GM12872 (cell line): ENCODE measurements around the gene PVRIG.

Experiments
- TF ChIP-seq, protein P1 (sequence below): IDR thresholded peaks from 3 replicates; pipeline ENCODE4 v1.5.1; 2011; ENCODE audit warnings: low read depth, mild to moderate bottlenecking, low read length, moderate library complexity; ENCODE audit not compliant: insufficient read depth

The PVRIG gene

GRCh38 chr7:100192969-100193368, 26.8 kb upstream of the PVRIG start:
- TF ChIP-seq, protein P1, sequence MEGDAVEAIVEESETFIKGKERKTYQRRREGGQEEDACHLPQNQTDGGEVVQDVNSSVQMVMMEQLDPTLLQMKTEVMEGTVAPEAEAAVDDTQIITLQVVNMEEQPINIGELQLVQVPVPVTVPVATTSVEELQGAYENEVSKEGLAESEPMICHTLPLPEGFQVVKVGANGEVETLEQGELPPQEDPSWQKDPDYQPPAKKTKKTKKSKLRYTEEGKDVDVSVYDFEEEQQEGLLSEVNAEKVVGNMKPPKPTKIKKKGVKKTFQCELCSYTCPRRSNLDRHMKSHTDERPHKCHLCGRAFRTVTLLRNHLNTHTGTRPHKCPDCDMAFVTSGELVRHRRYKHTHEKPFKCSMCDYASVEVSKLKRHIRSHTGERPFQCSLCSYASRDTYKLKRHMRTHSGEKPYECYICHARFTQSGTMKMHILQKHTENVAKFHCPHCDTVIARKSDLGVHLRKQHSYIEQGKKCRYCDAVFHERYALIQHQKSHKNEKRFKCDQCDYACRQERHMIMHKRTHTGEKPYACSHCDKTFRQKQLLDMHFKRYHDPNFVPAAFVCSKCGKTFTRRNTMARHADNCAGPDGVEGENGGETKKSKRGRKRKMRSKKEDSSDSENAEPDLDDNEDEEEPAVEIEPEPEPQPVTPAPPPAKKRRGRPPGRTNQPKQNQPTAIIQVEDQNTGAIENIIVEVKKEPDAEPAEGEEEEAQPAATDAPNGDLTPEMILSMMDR, result no peak

GRCh38 chr7:100195222-100195621, 24.5 kb upstream of the PVRIG start:
- TF ChIP-seq, protein P1, result no peak

GRCh38 chr7:100198266-100198665, 21.5 kb upstream of the PVRIG start:
- TF ChIP-seq, protein P1, result no peak

DNA sequence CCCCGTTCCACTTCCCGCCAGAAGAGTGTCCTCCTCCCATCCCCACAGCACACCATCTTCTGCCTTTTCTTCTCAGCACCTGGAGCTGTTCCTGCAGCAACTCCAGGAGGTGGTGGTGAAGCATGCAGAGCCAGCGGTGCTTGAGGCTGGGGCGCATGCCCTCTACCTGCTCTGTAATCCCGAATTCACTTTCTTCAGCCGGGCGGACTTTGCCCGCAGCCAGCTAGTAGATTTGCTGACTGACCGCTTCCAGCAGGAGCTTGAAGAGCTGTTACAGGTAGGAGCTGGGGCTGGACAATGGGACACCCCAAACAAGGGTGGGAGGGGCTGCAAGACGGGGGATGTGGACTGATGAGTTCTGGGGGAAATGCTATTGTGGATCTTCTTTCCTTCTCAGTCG, 19.1 kb upstream of the PVRIG start:
- TF ChIP-seq, protein P1, result no peak

- TF ChIP-seq, protein P1, result no peak
Observed at GRCh38 chr7:100204454-100204853, 15.3 kb upstream of the PVRIG start.

DNA sequence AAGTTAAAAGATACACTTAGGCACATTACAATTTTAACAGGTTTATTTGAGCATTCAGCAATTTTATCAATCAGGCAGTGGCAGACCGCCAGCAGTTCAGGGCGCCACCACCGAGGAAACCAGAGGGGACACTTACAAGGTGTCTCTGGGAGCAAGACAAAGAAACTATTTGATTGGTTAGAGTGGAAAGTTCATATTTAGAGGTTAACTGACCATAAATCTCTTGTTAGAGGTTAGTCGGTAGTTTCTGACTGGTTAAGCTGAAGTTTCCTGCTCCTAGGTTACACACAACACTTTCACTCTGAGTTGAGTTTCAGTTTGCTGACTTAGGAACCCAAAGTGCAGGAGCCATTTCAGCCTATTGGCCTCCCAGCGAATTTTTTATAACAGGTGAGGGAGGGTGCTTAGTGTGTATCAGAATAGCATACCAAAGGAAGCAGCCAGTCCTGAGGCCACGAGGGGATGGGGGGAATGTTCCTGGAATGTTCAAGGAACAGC, 10.8 kb upstream of the PVRIG start:
- TF ChIP-seq, protein P1, result 0 out of 3 replicates have a peak, but pooled peaks have one; percentile 8

DNA sequence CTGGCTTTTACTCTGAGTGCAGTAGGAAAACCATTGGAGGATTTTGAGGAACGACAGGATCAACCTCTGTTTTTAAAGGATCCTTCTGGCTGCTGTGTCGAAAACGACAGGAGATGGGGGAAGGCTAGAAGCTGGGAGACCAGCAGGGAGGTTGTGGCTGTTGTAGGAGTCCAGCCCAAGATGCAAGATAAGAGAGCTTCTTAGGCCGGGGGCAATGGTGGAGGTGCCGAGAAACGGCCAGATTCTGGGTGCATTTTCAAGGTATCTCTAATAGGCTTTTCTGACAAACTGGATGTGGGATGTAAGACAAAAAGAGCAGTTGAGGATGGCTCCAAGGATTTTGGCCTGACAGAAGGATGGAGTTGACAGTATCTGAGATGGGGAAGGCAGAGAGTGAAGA, 10.3 kb upstream of the PVRIG start:
- TF ChIP-seq, protein P1, result no peak
